ENCODE measurements around the gene MSI2. TPM values are rescaled to one million over a fixed set of nuclear protein-coding genes. Genes with fewer than 3 reads are reported as not detected.

Gene MSI2
- total and polyA plus RNA-seq, 4 donors: 9.4 to 64.0 (median 30.4) TPM

DNA sequence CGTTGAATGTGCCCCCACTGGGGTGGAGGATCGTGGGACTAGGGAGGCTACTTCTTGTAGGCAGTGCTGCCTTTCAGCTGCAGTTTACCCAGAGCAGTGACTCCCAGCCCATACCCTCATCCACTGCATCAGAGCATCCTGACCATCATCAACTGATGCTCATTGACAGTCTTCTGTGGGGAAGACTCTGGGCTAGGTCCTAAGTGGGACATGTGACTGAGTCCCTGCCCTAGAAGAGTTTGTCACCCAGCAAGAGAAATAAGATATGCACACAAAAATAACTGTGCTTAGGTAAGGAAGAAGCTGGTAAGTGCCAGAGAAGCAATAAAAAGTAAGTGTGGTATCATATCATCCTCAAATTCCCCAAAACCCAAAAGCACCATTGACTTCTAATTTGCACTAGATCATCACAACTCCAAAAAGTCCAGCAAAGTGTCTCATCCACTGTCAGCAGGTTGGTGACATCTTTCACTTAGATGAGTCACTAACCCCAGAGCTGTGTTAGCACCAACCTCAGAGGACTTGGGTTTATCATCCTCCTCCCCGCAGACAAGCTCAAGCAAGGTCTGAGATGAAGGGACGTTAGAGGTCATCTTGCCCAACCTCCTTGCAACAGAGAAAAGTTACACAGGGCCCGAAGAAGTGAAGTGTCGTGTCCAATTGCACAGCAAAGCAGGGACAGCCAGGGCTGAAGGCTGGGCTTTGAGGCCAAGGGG, 389.8 kb downstream of the MSI2 start:
- Histone ChIP-seq H3K4me1 (ENCODE audit: control insufficient read depth in 5 of 5, insufficient read depth in 5 of 5, low read length in 5 of 5) (no peaks in the 10 kb centered on the region), H3K9me3 (ENCODE audit: control insufficient read depth in 4 of 4, insufficient read depth in 3 of 4, low read length in 3 of 4) (no peaks in the 10 kb centered on the region), H3K4me3 (no peak overlapping the region), H3K27ac (ENCODE audit: low read depth in 1 of 2, low read length in 1 of 2) (no peak overlapping the region), H3K9ac (ENCODE audit: insufficient read depth in 1 of 2, low read length in 2 of 2) (no peak overlapping the region), H3K36me3 (ENCODE audit: control insufficient read depth in 4 of 4, insufficient read depth in 4 of 4, low read length in 4 of 4) (peaks cover 0 to 10% (median 2%) of the 10 kb centered on the region in 4 donors), H3K27me3 (ENCODE audit: control insufficient read depth in 3 of 3, insufficient read depth in 3 of 3, low read length in 2 of 3) (no peaks in the 10 kb centered on the region)
- TF ChIP-seq, protein P1, sequence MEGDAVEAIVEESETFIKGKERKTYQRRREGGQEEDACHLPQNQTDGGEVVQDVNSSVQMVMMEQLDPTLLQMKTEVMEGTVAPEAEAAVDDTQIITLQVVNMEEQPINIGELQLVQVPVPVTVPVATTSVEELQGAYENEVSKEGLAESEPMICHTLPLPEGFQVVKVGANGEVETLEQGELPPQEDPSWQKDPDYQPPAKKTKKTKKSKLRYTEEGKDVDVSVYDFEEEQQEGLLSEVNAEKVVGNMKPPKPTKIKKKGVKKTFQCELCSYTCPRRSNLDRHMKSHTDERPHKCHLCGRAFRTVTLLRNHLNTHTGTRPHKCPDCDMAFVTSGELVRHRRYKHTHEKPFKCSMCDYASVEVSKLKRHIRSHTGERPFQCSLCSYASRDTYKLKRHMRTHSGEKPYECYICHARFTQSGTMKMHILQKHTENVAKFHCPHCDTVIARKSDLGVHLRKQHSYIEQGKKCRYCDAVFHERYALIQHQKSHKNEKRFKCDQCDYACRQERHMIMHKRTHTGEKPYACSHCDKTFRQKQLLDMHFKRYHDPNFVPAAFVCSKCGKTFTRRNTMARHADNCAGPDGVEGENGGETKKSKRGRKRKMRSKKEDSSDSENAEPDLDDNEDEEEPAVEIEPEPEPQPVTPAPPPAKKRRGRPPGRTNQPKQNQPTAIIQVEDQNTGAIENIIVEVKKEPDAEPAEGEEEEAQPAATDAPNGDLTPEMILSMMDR (IDR thresholded peaks at IDR 0.05; ENCODE audit: control extremely low read depth, extremely low read depth): no peak
- ATAC-seq (ENCODE audit: insufficient read depth, low FRiP score) (no peak), DNase-seq (no peak)
- WGBS, 2 donors: 67 to 88% methylated on average over 6 of the region's 6 CpGs

DNA sequence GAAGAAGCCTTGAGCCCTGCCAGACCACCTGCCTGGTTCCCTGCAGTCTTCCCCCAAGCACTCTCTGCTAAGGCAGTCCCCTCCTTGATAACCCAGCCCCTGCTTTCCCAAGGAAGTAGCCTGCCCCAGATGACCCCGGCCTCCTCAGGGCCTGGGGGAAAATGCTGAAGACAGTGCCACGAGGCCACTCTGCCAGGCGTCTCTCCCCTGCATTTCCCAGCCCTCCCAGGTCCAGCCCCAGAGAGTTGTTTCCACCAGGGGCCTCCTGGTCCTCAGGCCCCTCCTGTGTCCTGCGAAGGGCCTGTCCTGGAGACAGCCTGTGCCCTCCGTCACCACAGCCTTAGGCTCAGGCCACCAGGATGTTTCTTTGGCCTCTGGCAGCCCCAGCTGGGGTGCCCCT, 392.4 kb downstream of the MSI2 start:
- no peak for ATAC-seq (ENCODE audit: insufficient read depth, low FRiP score)
- 82 to 95% methylated on average over 5 of the region's 5 CpGs for WGBS, 2 donors
- TF ChIP-seq, protein P1 (IDR thresholded peaks at IDR 0.05; ENCODE audit: control extremely low read depth, extremely low read depth): no peak
- H3K9me3 ChIP-seq (ENCODE audit: control insufficient read depth in 4 of 4, insufficient read depth in 3 of 4, low read length in 3 of 4): no peaks in the 10 kb centered on the region
- H3K27me3 ChIP-seq (ENCODE audit: control insufficient read depth in 3 of 3, insufficient read depth in 3 of 3, low read length in 2 of 3): no peaks in the 10 kb centered on the region
- H3K4me1 ChIP-seq (ENCODE audit: control insufficient read depth in 5 of 5, insufficient read depth in 5 of 5, low read length in 5 of 5): no peaks in the 10 kb centered on the region
- peaks cover 0 to 8% (median under 1%) of the 10 kb centered on the region in 4 donors for H3K36me3 ChIP-seq (ENCODE audit: control insufficient read depth in 4 of 4, insufficient read depth in 4 of 4, low read length in 4 of 4)
- DNase-seq: no peak
- no peak overlapping the region for H3K9ac ChIP-seq (ENCODE audit: insufficient read depth in 1 of 2, low read length in 2 of 2)
- H3K4me3 ChIP-seq: no peak overlapping the region
- H3K27ac ChIP-seq (ENCODE audit: low read depth in 1 of 2, low read length in 1 of 2): no peak overlapping the region

DNA sequence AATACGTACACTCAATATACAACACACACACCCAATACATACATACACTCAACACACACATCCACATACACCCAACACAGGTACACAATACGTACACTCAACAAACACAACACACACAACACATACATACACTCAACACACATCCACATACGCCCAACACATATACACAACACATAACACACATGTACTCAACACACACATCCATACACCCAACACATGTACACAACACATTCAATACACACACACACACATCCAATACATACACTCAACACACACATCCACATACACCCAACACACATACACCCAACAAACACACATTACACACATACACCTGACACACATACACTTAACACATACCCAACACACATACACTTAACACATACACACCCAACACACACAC, 392.9 kb downstream of the MSI2 start:
- TF ChIP-seq, protein P1 (IDR thresholded peaks at IDR 0.05; ENCODE audit: control extremely low read depth, extremely low read depth): no peak
- 97 to 99% methylated on average over 3 of the region's 3 CpGs for WGBS, 2 donors
- H3K27me3 ChIP-seq (ENCODE audit: control insufficient read depth in 3 of 3, insufficient read depth in 3 of 3, low read length in 2 of 3): no peaks in the 10 kb centered on the region
- no peak for DNase-seq
- H3K36me3 ChIP-seq (ENCODE audit: control insufficient read depth in 4 of 4, insufficient read depth in 4 of 4, low read length in 4 of 4): peaks cover 0 to 8% (median under 1%) of the 10 kb centered on the region in 4 donors
- H3K9me3 ChIP-seq (ENCODE audit: control insufficient read depth in 4 of 4, insufficient read depth in 3 of 4, low read length in 3 of 4): no peaks in the 10 kb centered on the region
- no peaks in the 10 kb centered on the region for H3K4me1 ChIP-seq (ENCODE audit: control insufficient read depth in 5 of 5, insufficient read depth in 5 of 5, low read length in 5 of 5)
- no peak overlapping the region for H3K27ac ChIP-seq (ENCODE audit: low read depth in 1 of 2, low read length in 1 of 2)
- H3K4me3 ChIP-seq: no peak overlapping the region
- H3K9ac ChIP-seq (ENCODE audit: insufficient read depth in 1 of 2, low read length in 2 of 2): no peak overlapping the region
- ATAC-seq (ENCODE audit: insufficient read depth, low FRiP score): no peak
